Cardiac muscle cell (in vitro differentiated cells and primary cell): ENCODE measurements around the gene RFFL. TPM values are rescaled to one million over a fixed set of nuclear protein-coding genes. Genes with fewer than 3 reads are reported as not detected.

Experiments
- DNase-seq, 2 donors: peaks; one replicate each; pipeline versions ENCODE4 v3.0.0 to v3.0.0-alpha.2; 2010 to 2017; ENCODE audit warnings: low read depth in 1 of 2, low spot score in 1 of 2
- H3K27ac ChIP-seq: fragments of 200-600 bp; sonication (generic); 2 replicates; pipeline ENCODE4 v1.5.1; 2016
- H3K27me3 ChIP-seq: fragments of 200-600 bp; sonication (generic); 2 replicates; pipeline ENCODE4 v1.6.0; 2016; ENCODE audit warnings: control low read depth
- H3K36me3 ChIP-seq: fragments of 200-600 bp; sonication (generic); 2 replicates; pipeline ENCODE4 v1.5.1; 2016; ENCODE audit warnings: control low read depth
- H3K4me1 ChIP-seq: fragments of 200-600 bp; sonication (generic); 2 replicates; pipeline ENCODE4 v1.8.1; 2017; ENCODE audit warnings: low read depth, mild to moderate bottlenecking, mixed run types
- H3K4me3 ChIP-seq: fragments of 200-600 bp; sonication (generic); 2 replicates; pipeline ENCODE4 v1.5.1; 2016; ENCODE audit warnings: mild to moderate bottlenecking
- H3K9me3 ChIP-seq: fragments of 200-600 bp; sonication (generic); 2 replicates; pipeline ENCODE4 v1.5.1; 2017; ENCODE audit warnings: low read depth, mild to moderate bottlenecking, control low read depth
- polyA plus RNA-seq: library from polyadenylated mRNA; unstranded; fragments of >200 nt; fragmentation: Nextera tagmentation; extraction: Ambion mirVana; gene quantifications from 2 replicates; pipeline ENCODE4 v1.2.1, GENCODE V29; 2016
- total RNA-seq: library from RNA; depleted of rRNA; stranded (reverse); fragments of >200 nt; gene quantifications from 2 replicates; pipeline ENCODE4 v1.2.3, GENCODE V29; 2016
- TF ChIP-seq, protein P1 (sequence below): IDR thresholded peaks from 2 replicates; pipeline ENCODE4 v1.5.1; 2012; ENCODE audit warnings: low read depth, mild to moderate bottlenecking, low read length

RFFL gene
- total and polyA plus RNA-seq, 2 experiments from 2014 or later = 4.9 to 22.3 TPM

DNA sequence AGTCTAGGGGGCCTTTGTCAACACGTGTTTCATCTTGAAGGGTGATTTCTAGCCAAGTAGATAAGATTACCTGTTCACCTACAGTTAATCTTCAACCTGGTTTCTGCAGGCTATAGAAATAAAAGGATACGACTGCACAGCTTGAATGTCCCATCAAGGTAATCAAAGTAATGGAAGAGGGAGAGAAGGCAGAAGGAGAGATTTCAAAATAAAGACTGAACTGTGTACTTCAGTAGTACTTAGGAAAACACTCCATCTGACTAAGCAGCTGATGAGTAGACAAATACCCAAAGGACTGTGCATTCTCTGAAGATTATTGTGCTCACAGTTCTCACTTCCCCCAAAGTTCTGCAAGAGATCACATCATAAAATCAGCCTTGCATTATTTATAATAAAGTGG lies 5.8 kb upstream of the RFFL start:
- Histone ChIP-seq H3K4me3 (no peak overlapping the region), H3K27ac (no peak overlapping the region), H3K9me3 (no peaks in the 10 kb centered on the region), H3K4me1 (no peaks in the 10 kb centered on the region), H3K27me3 (no peaks in the 10 kb centered on the region), H3K36me3 (no peaks in the 10 kb centered on the region)
- TF ChIP-seq, protein P1, sequence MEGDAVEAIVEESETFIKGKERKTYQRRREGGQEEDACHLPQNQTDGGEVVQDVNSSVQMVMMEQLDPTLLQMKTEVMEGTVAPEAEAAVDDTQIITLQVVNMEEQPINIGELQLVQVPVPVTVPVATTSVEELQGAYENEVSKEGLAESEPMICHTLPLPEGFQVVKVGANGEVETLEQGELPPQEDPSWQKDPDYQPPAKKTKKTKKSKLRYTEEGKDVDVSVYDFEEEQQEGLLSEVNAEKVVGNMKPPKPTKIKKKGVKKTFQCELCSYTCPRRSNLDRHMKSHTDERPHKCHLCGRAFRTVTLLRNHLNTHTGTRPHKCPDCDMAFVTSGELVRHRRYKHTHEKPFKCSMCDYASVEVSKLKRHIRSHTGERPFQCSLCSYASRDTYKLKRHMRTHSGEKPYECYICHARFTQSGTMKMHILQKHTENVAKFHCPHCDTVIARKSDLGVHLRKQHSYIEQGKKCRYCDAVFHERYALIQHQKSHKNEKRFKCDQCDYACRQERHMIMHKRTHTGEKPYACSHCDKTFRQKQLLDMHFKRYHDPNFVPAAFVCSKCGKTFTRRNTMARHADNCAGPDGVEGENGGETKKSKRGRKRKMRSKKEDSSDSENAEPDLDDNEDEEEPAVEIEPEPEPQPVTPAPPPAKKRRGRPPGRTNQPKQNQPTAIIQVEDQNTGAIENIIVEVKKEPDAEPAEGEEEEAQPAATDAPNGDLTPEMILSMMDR = no peak
- no peak for DNase-seq

DNA sequence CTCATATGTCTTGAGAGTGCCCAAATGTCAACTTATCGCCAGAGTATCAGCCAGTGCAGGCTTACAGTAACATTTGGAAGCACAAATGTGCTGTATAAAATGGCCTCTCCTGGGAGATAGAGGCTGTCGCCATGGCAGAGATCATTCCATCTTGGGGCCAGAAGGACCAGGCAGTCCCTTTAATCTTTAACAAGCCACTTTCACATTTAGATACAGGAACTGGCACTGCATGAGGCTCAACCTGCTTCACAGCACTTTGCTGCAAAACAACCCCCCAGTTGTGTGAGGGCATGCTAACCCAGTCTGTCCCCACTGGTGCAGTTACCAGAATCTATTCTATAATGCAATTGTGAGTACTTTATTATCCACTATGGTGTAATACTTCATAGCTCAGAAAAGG lies 4.7 kb upstream of the RFFL start:
- Histone ChIP-seq H3K27me3 (no peaks in the 10 kb centered on the region), H3K27ac (no peak overlapping the region), H3K9me3 (no peaks in the 10 kb centered on the region), H3K36me3 (no peaks in the 10 kb centered on the region), H3K4me3 (no peak overlapping the region), H3K4me1 (peaks cover 6% of the 10 kb centered on the region)
- no peak for DNase-seq
- TF ChIP-seq, protein P1 = no peak

DNA sequence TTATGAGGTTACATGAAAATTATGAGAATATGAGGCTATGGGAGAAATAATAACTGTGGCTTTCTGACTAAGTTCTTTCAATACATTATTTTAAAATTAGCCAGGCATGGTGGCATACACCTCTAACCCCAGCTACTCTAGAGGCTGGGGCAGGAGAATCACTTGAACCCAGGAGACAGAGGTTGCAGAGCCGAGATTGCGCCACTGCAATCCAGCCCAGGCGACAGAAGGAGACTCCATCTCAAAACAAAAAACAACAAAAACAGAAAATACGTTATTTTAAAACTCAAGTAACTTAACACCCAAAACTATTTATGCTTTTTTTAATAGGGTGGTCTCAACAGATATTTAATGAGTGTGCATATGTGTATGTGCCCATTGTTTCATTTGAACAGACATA lies 2.4 kb upstream of the RFFL start:
- H3K4me1 ChIP-seq = peaks cover 6% of the 10 kb centered on the region
- DNase-seq = no peak
- no peaks in the 10 kb centered on the region for H3K9me3 ChIP-seq
- no peak overlapping the region for H3K4me3 ChIP-seq
- no peaks in the 10 kb centered on the region for H3K27me3 ChIP-seq
- TF ChIP-seq, protein P1 = no peak
- H3K27ac ChIP-seq = no peak overlapping the region
- H3K36me3 ChIP-seq = no peaks in the 10 kb centered on the region

DNA sequence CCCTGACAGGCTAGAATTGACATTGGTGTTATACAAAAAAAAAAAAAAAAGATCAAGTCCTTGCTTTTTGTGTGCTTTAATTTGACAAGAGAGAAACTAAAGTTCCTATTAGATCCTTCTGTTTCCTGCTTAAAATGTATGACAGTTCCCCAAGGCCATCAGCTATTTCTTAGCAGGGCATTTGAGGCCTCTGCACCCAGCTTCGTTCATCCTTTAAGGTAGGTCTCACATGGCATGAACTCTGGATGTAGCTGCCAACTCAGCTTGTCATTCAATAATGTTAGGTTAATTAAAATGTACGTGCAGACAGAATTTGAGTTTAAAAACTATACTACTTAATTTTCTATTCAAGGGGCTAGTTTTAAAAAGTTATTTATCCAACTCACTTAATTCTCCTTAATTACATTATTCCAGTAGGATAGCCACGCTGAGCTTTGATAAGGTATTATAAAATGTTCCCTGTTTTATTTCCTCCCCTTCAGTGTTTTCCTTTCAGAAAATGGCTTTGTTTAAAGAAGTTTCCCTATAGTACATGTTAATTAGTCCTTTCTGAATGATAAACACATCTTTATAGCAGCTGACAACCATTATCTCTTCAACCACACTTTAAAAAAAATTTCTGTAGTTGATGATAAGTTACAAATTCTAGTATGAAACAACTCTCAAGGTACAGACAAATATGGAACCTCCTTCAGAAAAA lies 1.2 kb upstream of the RFFL start:
- DNase-seq = no peak
- peaks cover 6% of the 10 kb centered on the region for H3K4me1 ChIP-seq
- no peaks in the 10 kb centered on the region for H3K27me3 ChIP-seq
- no peaks in the 10 kb centered on the region for H3K36me3 ChIP-seq
- no peak overlapping the region for H3K4me3 ChIP-seq
- TF ChIP-seq, protein P1 = no peak
- no peaks in the 10 kb centered on the region for H3K9me3 ChIP-seq
- no peak overlapping the region for H3K27ac ChIP-seq

DNA sequence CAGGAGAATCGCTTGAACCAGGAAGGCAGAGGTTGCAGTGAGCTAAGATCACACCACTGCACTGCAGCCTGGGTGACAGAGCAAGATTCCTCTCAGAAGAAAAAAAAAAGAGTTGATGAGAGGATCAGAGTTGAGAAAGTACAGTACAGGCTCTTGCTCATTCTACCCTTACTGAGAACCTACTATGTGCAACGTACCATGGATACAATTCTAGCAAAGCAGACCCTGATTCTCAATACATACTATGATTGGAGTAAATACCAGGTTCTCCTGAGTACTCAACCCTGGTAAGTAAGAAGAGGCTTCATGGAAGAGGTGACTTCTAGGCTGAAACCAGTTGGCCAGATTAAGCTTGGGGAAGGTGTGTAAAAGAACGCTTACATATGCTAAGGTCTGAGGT lies 1.2 kb downstream of the RFFL start:
- no peak overlapping the region for H3K27ac ChIP-seq
- TF ChIP-seq, protein P1 = no peak

More for the DNA sequence above, 1.2 kb downstream of the RFFL start:
- H3K9me3 ChIP-seq = no peaks in the 10 kb centered on the region
- no peaks in the 10 kb centered on the region for H3K27me3 ChIP-seq
- H3K4me1 ChIP-seq = peaks cover 6% of the 10 kb centered on the region
- DNase-seq = no peak
- H3K4me3 ChIP-seq = no peak overlapping the region
- no peaks in the 10 kb centered on the region for H3K36me3 ChIP-seq
